Trophoblast cell (in vitro differentiated cells and primary cell): ENCODE measurements around the gene PAFAH2.
A peak's percentile ranks its signal among the peaks of the same experiment; 100 is the strongest.

Experiments used
- DNase-seq, 2 donors: peaks; one replicate each; pipeline ENCODE4 v3.0.0-alpha.2; 2016
- H2AFZ ChIP-seq: 2 replicates; pipeline ENCODE4 v1.6.1; 2013; ENCODE audit warnings: low read length, moderate library complexity, mild to moderate bottlenecking; ENCODE audit not compliant: insufficient read depth, poor library complexity
- H2AK5ac ChIP-seq: 2 replicates; pipeline ENCODE4 v1.6.1; 2013; ENCODE audit warnings: mild to moderate bottlenecking, low read length
- H2BK120ac ChIP-seq: 2 replicates; pipeline ENCODE4 v1.6.1; 2013; ENCODE audit warnings: low read length, mild to moderate bottlenecking, moderate library complexity; ENCODE audit not compliant: insufficient read depth, poor library complexity
- H2BK12ac ChIP-seq: 2 replicates; pipeline ENCODE4 v1.6.1; 2013; ENCODE audit warnings: mild to moderate bottlenecking, low read length, moderate library complexity
- H2BK5ac ChIP-seq: 2 replicates; pipeline ENCODE4 v1.6.1; 2013; ENCODE audit warnings: low read length, low read depth, moderate library complexity, mild to moderate bottlenecking; ENCODE audit not compliant: poor library complexity
- H3K14ac ChIP-seq: 2 replicates; pipeline ENCODE4 v1.6.1; 2013; ENCODE audit warnings: mild to moderate bottlenecking, low read length
- H3K18ac ChIP-seq: 2 replicates; pipeline ENCODE4 v1.6.1; 2013; ENCODE audit warnings: mild to moderate bottlenecking, low read length
- H3K23ac ChIP-seq: 2 replicates; pipeline ENCODE4 v1.6.1; 2013; ENCODE audit warnings: low read length
- H3K27ac ChIP-seq: 2 replicates; pipeline ENCODE4 v1.5.1; 2013; ENCODE audit warnings: low read depth, mild to moderate bottlenecking, inconsistent platforms, low read length, moderate library complexity
- H3K27me3 ChIP-seq: 2 replicates; pipeline ENCODE4 v1.6.1; 2013; ENCODE audit warnings: inconsistent platforms, mild to moderate bottlenecking, low read length, moderate library complexity; ENCODE audit not compliant: insufficient read depth
- H3K36me3 ChIP-seq, 2 experiments: 1 replicate in 1 of 2; 2 replicates in 1 of 2; pipeline ENCODE4 v1.6.1; 2013; ENCODE audit warnings: low read length in 2 of 2, mild to moderate bottlenecking in 2 of 2, moderate library complexity in 1 of 2; ENCODE audit not compliant: insufficient read depth in 2 of 2, control insufficient read depth in 1 of 2
- H3K4ac ChIP-seq: 2 replicates; pipeline ENCODE4 v1.6.1; 2013; ENCODE audit warnings: low read depth, mild to moderate bottlenecking, low read length, moderate library complexity
- H3K4me1 ChIP-seq, 2 experiments: 1 replicate in 1 of 2; 2 replicates in 1 of 2; pipeline ENCODE4 v1.6.1; 2013; ENCODE audit warnings: low read length in 2 of 2, mild to moderate bottlenecking in 2 of 2, moderate library complexity in 1 of 2; ENCODE audit not compliant: insufficient read depth in 2 of 2, control insufficient read depth in 1 of 2
- H3K4me2 ChIP-seq: 2 replicates; pipeline ENCODE4 v1.6.1; 2013; ENCODE audit warnings: inconsistent platforms, mild to moderate bottlenecking, low read length, moderate library complexity
- H3K4me3 ChIP-seq: 2 replicates; pipeline ENCODE4 v1.5.1; 2013; ENCODE audit warnings: mild to moderate bottlenecking, low read depth, low read length, inconsistent platforms
- H3K79me1 ChIP-seq: one replicate; pipeline ENCODE4 v1.6.1; 2013; ENCODE audit warnings: low read length
- H3K79me2 ChIP-seq: 2 replicates; pipeline ENCODE4 v1.6.1; 2013; ENCODE audit warnings: low read length, mild to moderate bottlenecking; ENCODE audit not compliant: control insufficient read depth, insufficient read depth, poor library complexity
- H3K9ac ChIP-seq: 2 replicates; pipeline ENCODE4 v1.6.1; 2013; ENCODE audit warnings: mild to moderate bottlenecking, low read length
- H3K9me3 ChIP-seq: 2 replicates; pipeline ENCODE4 v1.6.1; 2013; ENCODE audit warnings: low read depth, mild to moderate bottlenecking, control low read depth, inconsistent platforms, low read length; ENCODE audit not compliant: insufficient read depth
- H4K12ac ChIP-seq: 2 replicates; pipeline ENCODE4 v1.6.1; 2013; ENCODE audit warnings: low read depth, mild to moderate bottlenecking, low read length, moderate library complexity
- H4K8ac ChIP-seq: 2 replicates; pipeline ENCODE4 v1.6.1; 2013; ENCODE audit warnings: low read depth, mild to moderate bottlenecking, low read length, moderate library complexity
- H4K91ac ChIP-seq: one replicate; pipeline ENCODE4 v1.6.1; 2013; ENCODE audit warnings: low read depth, mild to moderate bottlenecking, low read length, moderate library complexity
- WGBS: extraction: QIAGEN DNeasy Blood & Tissue Kit; methylation state at CpG from one replicate; pipeline ENCODE4 v1.1.7; 2013; ENCODE audit warnings: missing lambda C conversion rate; ENCODE audit not compliant: insufficient read length, insufficient coverage; ENCODE audit errors: extremely low coverage; 5-methylcytosine and 5-hydroxymethylcytosine counted together

PAFAH2 gene

GRCh38 chr1:26045722-26046245, 47.9 kb upstream of the PAFAH2 start, which contains the start of gene SLC30A2:
Gene SLC30A2 (minus strand): TSS chr1:26046118. CDS start chr1:26045896, 222 bp downstream.
- Histone ChIP-seq H4K91ac (peak within 1 kb of the TSS; percentile 26), H3K18ac (peak within 1 kb of the TSS; percentile 43), H2AK5ac (peak within 1 kb of the TSS; percentile 48), H3K79me1 (peaks cover 18% of the 10 kb centered on the region), H2BK5ac (no peak within 1 kb of the TSS), H3K4me2 (peak within 1 kb of the TSS; percentile 62), H3K14ac (peak within 1 kb of the TSS; percentile 37), H3K4me1 (peaks cover 24 to 27% of the 10 kb centered on the region in 2 experiments), H2BK12ac (peak within 1 kb of the TSS; percentile 47), H3K23ac (no peak within 1 kb of the TSS), H3K4me3 (peak within 1 kb of the TSS; percentile 25), H3K79me2 (no peaks in the 10 kb centered on the region), H4K12ac (peak within 1 kb of the TSS; percentile 22), H4K8ac (peak within 1 kb of the TSS; percentile 32), H3K4ac (no peak within 1 kb of the TSS), H2BK120ac (peak within 1 kb of the TSS; percentile 59), H3K9me3 (no peaks in the 10 kb centered on the region), H3K9ac (no peak within 1 kb of the TSS), H3K27me3 (peaks cover 17% of the 10 kb centered on the region), H2AFZ (peak within 1 kb of the TSS; percentile 46), H3K27ac (no peak within 1 kb of the TSS), H3K36me3 (no peaks in the 10 kb centered on the region)
- WGBS, result no CpG with 5 or more reads among the region's 62 CpGs
- DNase-seq, result peak in 1 of 2 donors; percentile 48

GRCh38 chr1:26044971-26045721, 47.3 kb upstream of the PAFAH2 start:
- Histone ChIP-seq H2AK5ac (peak overlapping the region; percentile 48), H3K4me2 (peak overlapping the region; percentile 62), H3K36me3 (no peaks in the 10 kb centered on the region), H3K4ac (no peak overlapping the region), H4K12ac (no peak overlapping the region), H2BK12ac (no peak overlapping the region), H3K18ac (peak overlapping the region; percentile 43), H3K79me1 (peaks cover 18% of the 10 kb centered on the region), H4K8ac (no peak overlapping the region), H3K14ac (no peak overlapping the region), H2AFZ (no peak overlapping the region), H2BK5ac (no peak overlapping the region), H4K91ac (no peak overlapping the region), H3K9ac (no peak overlapping the region), H3K23ac (no peak overlapping the region), H3K4me3 (no peak overlapping the region), H3K27ac (no peak overlapping the region), H3K79me2 (no peaks in the 10 kb centered on the region), H3K9me3 (no peaks in the 10 kb centered on the region), H2BK120ac (no peak overlapping the region), H3K4me1 (peaks cover 22 to 25% of the 10 kb centered on the region in 2 experiments), H3K27me3 (peaks cover 17% of the 10 kb centered on the region)
- WGBS, result no CpG with 5 or more reads among the region's 29 CpGs
- DNase-seq, result peak in 1 of 2 donors; percentile 57

- no CpG with 5 or more reads among the region's 3 CpGs for WGBS
- Histone ChIP-seq H3K9me3 (no peaks in the 10 kb centered on the region), H3K79me1 (peaks cover 12% of the 10 kb centered on the region), H3K14ac (no peak overlapping the region), H2AFZ (no peak overlapping the region), H2AK5ac (no peak overlapping the region), H3K9ac (no peak overlapping the region), H3K27me3 (peaks cover 17% of the 10 kb centered on the region), H3K79me2 (no peaks in the 10 kb centered on the region), H2BK5ac (no peak overlapping the region), H2BK12ac (no peak overlapping the region), H3K4me2 (no peak overlapping the region), H2BK120ac (no peak overlapping the region), H3K23ac (no peak overlapping the region), H3K27ac (no peak overlapping the region), H3K4me3 (no peak overlapping the region), H3K4ac (no peak overlapping the region), H3K4me1 (peaks cover 17 to 19% of the 10 kb centered on the region in 2 experiments), H4K91ac (no peak overlapping the region), H3K36me3 (no peaks in the 10 kb centered on the region), H3K18ac (no peak overlapping the region), H4K12ac (no peak overlapping the region), H4K8ac (no peak overlapping the region)
- DNase-seq, result no peak
Measured at GRCh38 chr1:26044414-26044813, 46.6 kb upstream of the PAFAH2 start.

- H4K8ac ChIP-seq, result no peak overlapping the region
- H2AFZ ChIP-seq, result no peak overlapping the region
- peaks cover 17% of the 10 kb centered on the region for H3K27me3 ChIP-seq
- H3K4me1 ChIP-seq, result peaks cover 17 to 20% of the 10 kb centered on the region in 2 experiments
- no peak overlapping the region for H4K91ac ChIP-seq
- H3K4me3 ChIP-seq, result no peak overlapping the region
- H3K27ac ChIP-seq, result no peak overlapping the region
- no peak for DNase-seq
- H3K79me2 ChIP-seq, result no peaks in the 10 kb centered on the region
- H3K4me2 ChIP-seq, result no peak overlapping the region
- peaks cover 12% of the 10 kb centered on the region for H3K79me1 ChIP-seq
- no peak overlapping the region for H2BK12ac ChIP-seq
- no peak overlapping the region for H3K4ac ChIP-seq
- H3K14ac ChIP-seq, result no peak overlapping the region
- H3K9ac ChIP-seq, result no peak overlapping the region
- H3K23ac ChIP-seq, result no peak overlapping the region
- no peak overlapping the region for H2BK120ac ChIP-seq
- no peaks in the 10 kb centered on the region for H3K36me3 ChIP-seq
- H3K9me3 ChIP-seq, result no peaks in the 10 kb centered on the region
- WGBS, result no CpG with 5 or more reads among the region's 2 CpGs
- H3K18ac ChIP-seq, result no peak overlapping the region
- H2AK5ac ChIP-seq, result no peak overlapping the region
- no peak overlapping the region for H4K12ac ChIP-seq
- H2BK5ac ChIP-seq, result no peak overlapping the region
Measured at GRCh38 chr1:26043765-26044164, 45.9 kb upstream of the PAFAH2 start.
